ENCODE data around the gene FNBP1.
"Not testable (repeated sequence)": the region's sequence is repeated elsewhere in the genome, so short reads cannot be mapped to it uniquely, and the experiment has no call there.

Gene FNBP1

DNA sequence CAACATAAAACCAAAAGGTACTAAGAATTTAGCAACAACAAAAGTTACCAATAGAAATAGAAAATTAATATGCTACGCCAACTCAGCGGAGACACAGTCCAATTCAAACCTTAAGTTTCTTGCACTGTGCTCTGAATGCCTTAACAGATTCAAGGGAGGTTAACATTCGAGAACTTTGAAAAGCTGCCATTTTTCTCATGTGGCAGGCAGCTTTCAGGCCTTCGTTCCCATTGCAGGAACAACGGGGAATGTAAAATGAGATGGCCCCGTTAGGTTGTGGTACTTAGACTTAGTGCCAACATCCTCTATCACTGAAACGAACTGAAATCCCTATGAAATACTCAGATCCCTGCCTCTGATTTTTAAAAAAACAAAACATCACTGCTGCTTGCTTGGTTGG lies 22.4 kb downstream of the FNBP1 start:
- no peak for DNase-seq

DNA sequence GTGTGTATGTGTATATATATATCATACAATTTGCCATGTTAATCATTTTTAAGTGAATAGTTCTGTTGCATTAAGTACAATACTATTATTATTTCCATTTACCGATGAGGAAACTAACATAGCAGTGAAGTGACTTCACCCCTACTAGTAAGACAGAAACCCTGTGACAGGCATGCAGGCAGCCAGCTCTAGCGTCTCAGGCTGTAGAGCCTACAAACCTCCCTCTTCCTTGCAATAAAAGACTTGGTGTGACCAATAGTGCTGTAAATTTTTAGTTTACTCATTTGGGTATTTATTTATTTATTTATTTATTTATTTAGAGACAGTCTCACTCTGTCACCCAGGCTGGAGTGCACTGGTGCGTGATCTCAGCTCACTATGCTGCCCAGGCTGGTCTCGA lies 24.7 kb downstream of the FNBP1 start:
- DNase-seq: no peak

DNA sequence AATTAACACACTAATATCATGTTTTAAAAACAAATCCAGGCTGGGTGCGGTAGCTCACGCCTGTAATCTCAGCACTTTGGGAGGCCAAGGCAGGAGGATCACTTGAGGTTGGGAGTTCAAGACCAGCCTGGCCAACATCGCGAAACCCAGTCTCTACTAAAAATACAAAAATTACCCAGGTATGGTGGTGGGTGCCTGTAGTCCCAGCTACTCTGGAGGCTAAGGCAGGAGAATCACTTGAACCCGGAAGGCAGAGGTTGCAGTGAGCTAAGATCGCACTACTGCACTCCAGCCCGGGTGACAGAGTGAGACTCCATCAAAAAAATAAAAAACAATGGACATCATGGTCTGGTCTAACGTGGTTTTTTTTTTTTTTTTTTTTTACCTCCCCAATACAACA lies 25.5 kb downstream of the FNBP1 start:
- not testable (repeated sequence) for DNase-seq

- no peak for DNase-seq
Measured at GRCh38 chr9:130017076-130017475, 25.9 kb downstream of the FNBP1 start.

DNA sequence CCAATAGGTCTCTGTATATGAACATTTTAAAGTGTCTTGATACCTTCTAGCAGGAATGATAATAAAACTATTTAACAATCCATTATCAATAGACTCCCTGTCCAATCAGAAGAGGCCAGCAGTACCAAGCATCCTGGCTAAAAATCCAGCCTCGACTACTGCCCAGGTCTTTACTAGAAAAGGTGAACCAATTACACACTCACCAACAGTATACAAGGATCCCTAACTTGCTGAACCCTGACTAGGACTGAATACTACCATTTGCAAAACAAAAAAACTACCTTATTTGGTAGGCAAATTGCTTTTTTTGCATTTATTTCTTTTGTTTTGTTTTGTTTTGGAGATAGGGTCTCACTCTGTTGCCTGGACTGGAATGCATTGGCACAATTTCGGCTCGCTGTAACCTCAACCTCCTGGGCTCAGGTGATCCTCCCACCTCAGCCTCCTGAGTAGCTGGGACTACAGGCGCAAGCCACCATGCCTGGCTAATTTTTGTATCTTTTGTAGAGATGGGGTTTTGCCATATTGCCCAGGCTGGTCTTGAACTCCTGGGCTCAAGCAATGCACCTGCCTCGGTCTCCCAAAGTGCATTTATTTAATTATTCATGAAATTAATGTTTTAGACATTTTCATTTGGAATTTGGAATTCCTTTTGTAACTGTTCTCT lies 27.5 kb downstream of the FNBP1 start:
- DNase-seq: no peak

GRCh38 chr9:130013326-130013725 lies 29.7 kb downstream of the FNBP1 start:
- no peak for DNase-seq

- DNase-seq: no peak
Measured at GRCh38 chr9:130010151-130010988, 32.6 kb downstream of the FNBP1 start.

- not testable (repeated sequence) for DNase-seq
Measured at GRCh38 chr9:130009546-130009945, 33.4 kb downstream of the FNBP1 start.

- DNase-seq: no peak
Measured at GRCh38 chr9:130008538-130008937, 34.5 kb downstream of the FNBP1 start.

- DNase-seq: not testable (repeated sequence)
Measured at GRCh38 chr9:130006952-130007351, 36.0 kb downstream of the FNBP1 start.

DNA sequence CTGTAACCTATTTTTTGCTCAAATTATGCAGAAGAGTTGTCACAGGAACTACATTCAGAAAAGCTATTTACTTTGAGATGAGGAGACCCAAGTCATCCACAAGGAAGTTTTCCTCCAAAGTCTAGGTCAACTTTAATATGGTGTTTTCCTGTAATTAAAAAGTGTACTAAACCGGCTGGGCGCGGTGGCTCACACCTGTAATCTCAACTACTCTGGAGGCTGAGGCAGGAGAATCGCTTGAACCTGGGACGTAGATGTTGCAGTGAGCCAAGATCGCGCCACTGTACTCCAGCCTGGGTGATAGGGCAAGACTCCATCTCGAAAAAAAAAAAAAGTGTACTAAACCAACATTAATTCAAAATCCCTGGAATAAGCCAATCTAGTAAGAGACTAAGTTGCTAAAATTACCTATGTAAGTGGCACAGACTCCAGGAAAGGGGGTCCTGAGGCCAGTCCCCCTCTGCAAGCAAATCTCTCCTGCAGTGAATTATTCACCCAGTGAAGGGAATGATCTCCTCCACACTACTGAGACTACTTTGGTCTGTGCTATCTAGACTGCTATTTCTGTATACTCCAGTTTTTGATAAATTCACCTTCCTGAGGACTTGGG lies 38.9 kb downstream of the FNBP1 start:
- no peak for DNase-seq

DNA sequence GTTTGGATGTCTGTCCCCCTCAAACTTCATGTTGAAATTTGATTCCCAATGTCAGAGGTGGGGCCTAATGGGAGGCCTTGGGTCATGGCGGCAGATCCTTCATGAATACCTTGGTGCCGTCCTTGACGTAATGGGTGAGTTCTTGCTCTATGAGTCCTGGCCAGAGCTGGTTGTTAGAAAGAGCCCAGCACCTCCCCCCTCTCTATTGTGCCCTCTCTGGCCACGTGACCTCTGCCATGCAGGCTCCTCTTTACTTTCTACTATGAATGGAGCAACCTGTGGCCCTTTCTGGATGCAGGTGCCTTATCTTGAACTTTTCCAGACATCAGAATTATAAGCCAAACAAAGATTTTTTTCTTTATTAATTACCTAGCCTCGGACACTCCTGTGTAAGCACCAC lies 40.7 kb downstream of the FNBP1 start:
- DNase-seq: no peak

DNA sequence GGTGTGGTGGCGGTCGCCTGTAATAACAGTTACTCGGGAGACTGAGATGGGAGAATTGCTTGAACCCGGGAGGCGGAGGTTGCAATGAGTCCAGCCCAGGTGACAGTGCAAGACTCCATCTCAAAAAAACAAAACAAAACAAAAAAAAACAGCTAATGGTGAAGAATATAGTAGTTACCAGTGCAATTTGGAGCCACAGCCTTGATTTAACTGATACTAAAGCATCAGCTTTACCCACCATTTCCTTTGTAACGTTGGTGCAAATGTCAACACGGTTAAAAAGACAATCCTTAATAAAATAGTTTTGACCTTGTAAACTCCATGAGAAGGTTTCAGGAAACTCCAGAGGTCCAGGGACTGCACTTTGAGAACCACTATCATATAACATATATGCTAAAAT lies 41.8 kb downstream of the FNBP1 start:
- DNase-seq: no peak

DNA sequence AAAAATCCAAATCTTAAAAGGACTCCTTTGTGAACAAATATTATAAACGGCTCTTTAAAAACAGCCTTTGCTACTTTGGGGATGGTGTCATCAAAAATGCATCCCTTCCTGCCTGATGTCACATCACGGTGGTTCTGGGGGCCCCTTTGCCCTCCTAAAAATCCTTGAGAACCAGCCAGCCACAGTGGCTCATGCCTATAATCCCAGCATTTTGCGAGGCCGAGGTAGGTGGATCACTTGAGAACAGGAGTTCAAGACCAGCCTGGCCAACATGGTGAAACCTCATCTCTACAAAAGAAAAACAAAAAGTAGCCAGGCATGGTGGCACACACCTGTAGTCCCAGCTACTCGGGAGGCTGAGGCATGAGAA lies 43.9 kb downstream of the FNBP1 start:
- no peak for DNase-seq

DNA sequence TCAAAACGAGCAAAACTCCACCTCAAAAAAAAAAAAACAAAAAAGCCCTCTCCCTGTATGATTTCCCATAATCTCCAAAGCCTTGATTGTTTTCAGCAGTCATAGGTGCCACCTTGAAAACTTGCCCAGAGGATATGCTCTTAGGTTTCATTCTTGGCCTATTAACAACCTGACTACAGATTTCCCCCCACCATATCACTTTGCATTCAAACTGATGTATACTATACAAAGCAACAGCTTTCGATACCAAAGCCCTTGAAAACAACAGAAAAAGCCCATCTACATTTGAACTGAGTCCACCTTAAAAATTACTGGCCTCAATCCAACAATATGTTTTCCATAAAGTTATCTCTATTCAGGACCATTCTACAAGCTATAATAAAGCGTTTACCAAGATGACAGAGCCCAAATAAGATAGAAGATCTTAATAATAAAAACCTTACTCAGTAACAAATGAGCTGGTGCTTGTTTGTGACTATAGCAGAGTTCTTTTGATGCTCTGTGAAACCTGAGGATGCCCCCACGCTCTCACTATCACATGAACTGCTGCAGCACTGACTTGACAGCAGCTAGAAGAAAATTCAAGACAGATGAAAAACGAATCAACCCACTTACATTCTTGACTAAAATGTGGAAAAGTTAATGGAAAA lies 44.4 kb downstream of the FNBP1 start:
- no peak for DNase-seq

DNA sequence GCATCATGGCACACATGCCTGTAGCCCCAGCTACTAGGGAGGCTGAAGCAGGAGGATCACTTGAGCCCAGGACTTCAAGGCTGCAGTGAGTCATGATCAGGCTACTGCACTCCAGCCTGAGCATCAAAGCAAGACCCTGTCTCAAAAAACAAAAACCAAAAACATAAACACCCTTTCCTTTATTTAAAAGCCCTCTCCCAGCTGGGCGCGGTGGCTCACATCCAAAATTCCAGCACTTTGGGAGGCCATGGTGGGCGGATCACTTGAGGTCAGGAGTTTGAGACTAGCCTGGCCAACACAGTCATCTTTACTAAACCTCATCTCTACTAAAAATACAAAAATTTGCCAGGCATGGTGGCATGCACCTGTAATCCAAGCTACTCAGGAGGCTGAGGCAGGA lies 45.3 kb downstream of the FNBP1 start:
- not testable (repeated sequence) for DNase-seq

GRCh38 chr9:129996161-129996830 lies 46.7 kb downstream of the FNBP1 start:
- DNase-seq: peak in 1 of 2 experiments; percentile 17

DNA sequence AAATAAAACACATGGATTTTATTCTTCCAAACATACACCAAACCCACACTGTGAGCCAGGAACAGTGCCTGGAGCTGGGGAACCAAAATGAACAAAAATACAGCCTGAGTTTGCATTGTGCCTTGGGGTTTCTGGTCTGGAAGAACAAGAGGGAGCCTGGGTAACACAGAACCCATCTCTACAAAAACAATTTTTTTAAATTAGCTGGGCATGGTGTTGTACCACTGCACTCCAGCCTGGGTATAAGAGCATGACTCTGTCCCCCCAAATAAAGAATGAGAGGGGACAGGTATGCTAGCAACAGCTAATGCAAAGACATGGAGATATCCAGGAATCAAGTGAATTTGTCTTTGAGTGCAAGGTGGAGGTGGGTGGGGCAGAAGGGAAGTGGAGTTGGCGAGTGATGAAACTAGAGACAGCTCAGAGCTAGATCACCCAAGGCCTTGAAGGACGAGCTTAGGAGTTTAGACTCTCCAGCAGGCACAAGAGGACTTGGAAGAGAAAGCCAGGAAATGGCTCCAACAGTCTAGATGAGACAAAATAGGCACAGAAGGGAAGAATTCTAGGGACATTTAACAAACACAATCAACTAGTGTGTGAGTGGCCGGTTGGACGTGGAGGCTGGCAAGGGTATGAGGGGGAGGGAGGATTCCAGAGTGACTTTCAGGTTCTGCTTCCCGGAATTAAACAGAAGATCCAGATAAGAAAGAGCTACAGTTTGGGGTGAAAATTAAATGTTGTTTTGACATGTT lies 47.4 kb downstream of the FNBP1 start:
- no peak for DNase-seq

- no peak for DNase-seq
Measured at GRCh38 chr9:129994882-129995281, 48.1 kb downstream of the FNBP1 start.

DNA sequence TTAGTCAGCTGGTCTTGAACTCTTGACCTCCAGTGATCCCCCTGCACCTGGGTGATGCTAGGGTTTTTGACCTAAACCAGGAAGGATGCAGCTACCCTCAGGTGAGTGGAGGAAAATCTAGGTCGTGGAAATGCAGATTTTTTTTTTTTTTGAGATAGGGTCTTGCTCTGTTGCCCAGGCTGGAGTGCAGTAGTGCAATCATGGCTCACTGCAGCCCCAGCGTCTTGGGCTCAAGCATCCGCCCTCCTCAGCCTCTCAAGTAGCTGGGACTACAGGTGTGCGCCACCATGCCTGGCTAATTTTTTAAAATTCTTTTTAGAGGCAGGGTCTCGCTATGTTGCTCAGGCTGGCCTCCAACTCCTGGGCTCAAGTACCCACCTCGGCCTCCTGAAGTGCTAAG lies 51.9 kb downstream of the FNBP1 start:
- not testable (repeated sequence) for DNase-seq

DNA sequence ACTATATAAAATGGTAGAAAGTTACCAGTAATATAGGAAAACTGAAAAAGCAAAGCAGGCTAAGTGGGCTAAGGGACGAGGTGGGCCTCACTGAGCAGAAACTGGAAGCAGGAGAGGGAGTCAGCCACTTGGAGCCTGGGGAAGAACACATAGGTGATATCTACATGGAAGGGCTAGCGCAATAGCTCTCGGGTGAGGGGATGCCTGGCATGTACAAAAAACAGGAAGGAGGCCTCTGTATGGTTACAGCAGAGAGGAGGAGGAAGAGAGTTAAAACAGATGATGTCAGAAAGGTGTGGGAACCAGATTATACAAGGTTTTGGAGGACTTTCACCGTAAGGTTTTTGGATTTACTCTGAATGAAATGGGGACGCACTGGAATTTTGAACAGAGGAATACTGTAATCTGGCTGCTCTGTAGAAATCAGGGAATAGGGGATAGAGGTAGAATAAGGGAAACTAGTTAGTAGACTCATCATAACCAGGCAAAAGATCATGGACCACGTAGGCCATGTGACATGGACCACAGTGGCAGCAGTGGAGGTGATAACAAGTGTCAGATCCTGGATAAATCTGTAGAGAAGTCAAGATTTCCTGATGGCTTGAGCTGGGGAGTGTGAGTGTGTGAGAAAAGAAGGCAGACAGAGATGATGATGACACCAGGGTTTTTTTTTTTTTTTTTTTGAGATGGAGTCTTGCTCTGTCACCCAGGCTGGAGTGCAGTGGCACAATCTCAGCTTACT lies 52.5 kb downstream of the FNBP1 start:
- DNase-seq: peak; percentile 34 to 35

Measured in Kasumi-1 (cell line).